Trophoblast cell (in vitro differentiated cells and primary cell): ENCODE measurements around the gene DNAI1.

Source experiments
- DNase-seq, 2 donors: peaks; one replicate each; pipeline ENCODE4 v3.0.0-alpha.2; 2016
- H2AFZ ChIP-seq: 2 replicates; pipeline ENCODE4 v1.6.1; 2013; ENCODE audit warnings: low read length, moderate library complexity, mild to moderate bottlenecking; ENCODE audit not compliant: insufficient read depth, poor library complexity
- H2AK5ac ChIP-seq: 2 replicates; pipeline ENCODE4 v1.6.1; 2013; ENCODE audit warnings: mild to moderate bottlenecking, low read length
- H2BK120ac ChIP-seq: 2 replicates; pipeline ENCODE4 v1.6.1; 2013; ENCODE audit warnings: low read length, mild to moderate bottlenecking, moderate library complexity; ENCODE audit not compliant: insufficient read depth, poor library complexity
- H2BK12ac ChIP-seq: 2 replicates; pipeline ENCODE4 v1.6.1; 2013; ENCODE audit warnings: mild to moderate bottlenecking, low read length, moderate library complexity
- H2BK5ac ChIP-seq: 2 replicates; pipeline ENCODE4 v1.6.1; 2013; ENCODE audit warnings: low read length, low read depth, moderate library complexity, mild to moderate bottlenecking; ENCODE audit not compliant: poor library complexity
- H3K14ac ChIP-seq: 2 replicates; pipeline ENCODE4 v1.6.1; 2013; ENCODE audit warnings: mild to moderate bottlenecking, low read length
- H3K18ac ChIP-seq: 2 replicates; pipeline ENCODE4 v1.6.1; 2013; ENCODE audit warnings: mild to moderate bottlenecking, low read length
- H3K23ac ChIP-seq: 2 replicates; pipeline ENCODE4 v1.6.1; 2013; ENCODE audit warnings: low read length
- H3K27ac ChIP-seq: 2 replicates; pipeline ENCODE4 v1.5.1; 2013; ENCODE audit warnings: low read depth, mild to moderate bottlenecking, inconsistent platforms, low read length, moderate library complexity
- H3K27me3 ChIP-seq: 2 replicates; pipeline ENCODE4 v1.6.1; 2013; ENCODE audit warnings: inconsistent platforms, mild to moderate bottlenecking, low read length, moderate library complexity; ENCODE audit not compliant: insufficient read depth
- H3K36me3 ChIP-seq, 2 experiments: 1 replicate in 1 of 2; 2 replicates in 1 of 2; pipeline ENCODE4 v1.6.1; 2013; ENCODE audit warnings: low read length in 2 of 2, mild to moderate bottlenecking in 2 of 2, moderate library complexity in 1 of 2; ENCODE audit not compliant: insufficient read depth in 2 of 2, control insufficient read depth in 1 of 2
- H3K4ac ChIP-seq: 2 replicates; pipeline ENCODE4 v1.6.1; 2013; ENCODE audit warnings: low read depth, mild to moderate bottlenecking, low read length, moderate library complexity
- H3K4me1 ChIP-seq, 2 experiments: 1 replicate in 1 of 2; 2 replicates in 1 of 2; pipeline ENCODE4 v1.6.1; 2013; ENCODE audit warnings: low read length in 2 of 2, mild to moderate bottlenecking in 2 of 2, moderate library complexity in 1 of 2; ENCODE audit not compliant: insufficient read depth in 2 of 2, control insufficient read depth in 1 of 2
- H3K4me2 ChIP-seq: 2 replicates; pipeline ENCODE4 v1.6.1; 2013; ENCODE audit warnings: inconsistent platforms, mild to moderate bottlenecking, low read length, moderate library complexity
- H3K4me3 ChIP-seq: 2 replicates; pipeline ENCODE4 v1.5.1; 2013; ENCODE audit warnings: mild to moderate bottlenecking, low read depth, low read length, inconsistent platforms
- H3K79me1 ChIP-seq: one replicate; pipeline ENCODE4 v1.6.1; 2013; ENCODE audit warnings: low read length
- H3K79me2 ChIP-seq: 2 replicates; pipeline ENCODE4 v1.6.1; 2013; ENCODE audit warnings: low read length, mild to moderate bottlenecking; ENCODE audit not compliant: control insufficient read depth, insufficient read depth, poor library complexity
- H3K9ac ChIP-seq: 2 replicates; pipeline ENCODE4 v1.6.1; 2013; ENCODE audit warnings: mild to moderate bottlenecking, low read length
- H3K9me3 ChIP-seq: 2 replicates; pipeline ENCODE4 v1.6.1; 2013; ENCODE audit warnings: low read depth, mild to moderate bottlenecking, control low read depth, inconsistent platforms, low read length; ENCODE audit not compliant: insufficient read depth
- H4K12ac ChIP-seq: 2 replicates; pipeline ENCODE4 v1.6.1; 2013; ENCODE audit warnings: low read depth, mild to moderate bottlenecking, low read length, moderate library complexity
- H4K8ac ChIP-seq: 2 replicates; pipeline ENCODE4 v1.6.1; 2013; ENCODE audit warnings: low read depth, mild to moderate bottlenecking, low read length, moderate library complexity
- H4K91ac ChIP-seq: one replicate; pipeline ENCODE4 v1.6.1; 2013; ENCODE audit warnings: low read depth, mild to moderate bottlenecking, low read length, moderate library complexity
- WGBS: extraction: QIAGEN DNeasy Blood & Tissue Kit; methylation state at CpG from one replicate; pipeline ENCODE4 v1.1.7; 2013; ENCODE audit warnings: missing lambda C conversion rate; ENCODE audit not compliant: insufficient read length, insufficient coverage; ENCODE audit errors: extremely low coverage; 5-methylcytosine and 5-hydroxymethylcytosine counted together

Gene DNAI1

GRCh38 chr9:34446468-34446891 lies 12.1 kb upstream of the DNAI1 start:
- H3K27me3 ChIP-seq = no peaks in the 10 kb centered on the region
- no peak overlapping the region for H3K27ac ChIP-seq
- no peak overlapping the region for H2BK120ac ChIP-seq
- no peak overlapping the region for H4K12ac ChIP-seq
- H3K4ac ChIP-seq = no peak overlapping the region
- no peaks in the 10 kb centered on the region for H3K79me1 ChIP-seq
- no peak overlapping the region for H2AK5ac ChIP-seq
- peaks cover 4 to 5% of the 10 kb centered on the region in 2 experiments for H3K4me1 ChIP-seq
- no peak overlapping the region for H2BK5ac ChIP-seq
- H3K23ac ChIP-seq = no peak overlapping the region
- peaks cover 0 to 2% of the 10 kb centered on the region in 2 experiments for H3K36me3 ChIP-seq
- no peak overlapping the region for H3K4me3 ChIP-seq
- H3K4me2 ChIP-seq = no peak overlapping the region
- no peak overlapping the region for H4K8ac ChIP-seq
- H4K91ac ChIP-seq = no peak overlapping the region
- no peak overlapping the region for H3K18ac ChIP-seq
- peak; percentile 53 to 93 for DNase-seq
- no peak overlapping the region for H2AFZ ChIP-seq
- H3K79me2 ChIP-seq = no peaks in the 10 kb centered on the region
- H3K14ac ChIP-seq = no peak overlapping the region
- H3K9ac ChIP-seq = no peak overlapping the region
- no peak overlapping the region for H2BK12ac ChIP-seq
- no peaks in the 10 kb centered on the region for H3K9me3 ChIP-seq

GRCh38 chr9:34446951-34447350 lies 11.7 kb upstream of the DNAI1 start:
- no peak overlapping the region for H4K91ac ChIP-seq
- H2BK12ac ChIP-seq = no peak overlapping the region
- H3K4ac ChIP-seq = no peak overlapping the region
- no CpG with 5 or more reads among the region's 1 CpG for WGBS
- no peak overlapping the region for H3K9ac ChIP-seq
- H3K36me3 ChIP-seq = peaks cover 0 to 2% of the 10 kb centered on the region in 2 experiments
- H3K4me3 ChIP-seq = no peak overlapping the region
- H2AK5ac ChIP-seq = no peak overlapping the region
- no peaks in the 10 kb centered on the region for H3K27me3 ChIP-seq
- no peak overlapping the region for H2AFZ ChIP-seq
- H4K12ac ChIP-seq = no peak overlapping the region
- H4K8ac ChIP-seq = no peak overlapping the region
- no peak overlapping the region for H3K4me2 ChIP-seq
- H3K27ac ChIP-seq = no peak overlapping the region
- DNase-seq = no peak
- no peaks in the 10 kb centered on the region for H3K9me3 ChIP-seq
- no peaks in the 10 kb centered on the region for H3K79me2 ChIP-seq
- H3K18ac ChIP-seq = no peak overlapping the region
- H2BK120ac ChIP-seq = no peak overlapping the region
- peaks cover 4 to 7% of the 10 kb centered on the region in 2 experiments for H3K4me1 ChIP-seq
- H3K14ac ChIP-seq = no peak overlapping the region
- H3K23ac ChIP-seq = no peak overlapping the region
- H3K79me1 ChIP-seq = no peaks in the 10 kb centered on the region
- H2BK5ac ChIP-seq = no peak overlapping the region

- H2AK5ac ChIP-seq = no peak overlapping the region
- H3K9ac ChIP-seq = no peak overlapping the region
- no peak overlapping the region for H2BK12ac ChIP-seq
- no peak overlapping the region for H4K12ac ChIP-seq
- no peak overlapping the region for H3K14ac ChIP-seq
- H3K4ac ChIP-seq = no peak overlapping the region
- no peak overlapping the region for H3K4me3 ChIP-seq
- no peak overlapping the region for H2AFZ ChIP-seq
- no peak overlapping the region for H4K91ac ChIP-seq
- no peak overlapping the region for H2BK5ac ChIP-seq
- H3K79me2 ChIP-seq = no peaks in the 10 kb centered on the region
- no peak overlapping the region for H4K8ac ChIP-seq
- H3K27ac ChIP-seq = no peak overlapping the region
- H3K4me2 ChIP-seq = no peak overlapping the region
- no peak overlapping the region for H3K18ac ChIP-seq
- no peaks in the 10 kb centered on the region for H3K27me3 ChIP-seq
- H3K4me1 ChIP-seq = peaks cover 4 to 10% of the 10 kb centered on the region in 2 experiments
- H3K79me1 ChIP-seq = no peaks in the 10 kb centered on the region
- H3K36me3 ChIP-seq = peaks cover 0 to 2% of the 10 kb centered on the region in 2 experiments
- H3K9me3 ChIP-seq = no peaks in the 10 kb centered on the region
- no CpG with 5 or more reads among the region's 10 CpGs for WGBS
- no peak overlapping the region for H3K23ac ChIP-seq
- no peak for DNase-seq
- H2BK120ac ChIP-seq = no peak overlapping the region
Observed at GRCh38 chr9:34450644-34451043, 8.0 kb upstream of the DNAI1 start.

- Histone ChIP-seq H3K4me1 (peaks cover 4 to 10% of the 10 kb centered on the region in 2 experiments), H2AFZ (no peak overlapping the region), H2AK5ac (no peak overlapping the region), H3K27me3 (no peaks in the 10 kb centered on the region), H3K4me3 (no peak overlapping the region), H3K23ac (no peak overlapping the region), H3K9me3 (no peaks in the 10 kb centered on the region), H3K79me2 (no peaks in the 10 kb centered on the region), H4K12ac (no peak overlapping the region), H3K18ac (no peak overlapping the region), H3K9ac (no peak overlapping the region), H2BK12ac (no peak overlapping the region), H4K8ac (no peak overlapping the region), H3K27ac (peak overlapping the region; percentile 7), H3K4ac (no peak overlapping the region), H3K14ac (no peak overlapping the region), H4K91ac (no peak overlapping the region), H3K36me3 (peaks cover 0 to 2% of the 10 kb centered on the region in 2 experiments), H2BK120ac (no peak overlapping the region), H3K79me1 (no peaks in the 10 kb centered on the region), H2BK5ac (no peak overlapping the region), H3K4me2 (no peak overlapping the region)
- WGBS = no CpG with 5 or more reads among the region's 2 CpGs
- peak; percentile 38 to 67 for DNase-seq
Observed at GRCh38 chr9:34451135-34451534, 7.5 kb upstream of the DNAI1 start.
